Left hindlimb (tissue), 1 donor: ENCODE data around the gene FAT1.

Experiments
- DNase-seq: peaks from one replicate; pipeline ENCODE4 v3.0.0-alpha.2; 2018

The FAT1 gene

GRCh38 chr4:186557061-186557460 lies 166.6 kb downstream of the FAT1 start:
- no peak for DNase-seq

GRCh38 chr4:186554914-186555827 lies 168.5 kb downstream of the FAT1 start, which contains the start of gene MTNR1A:
MTNR1A (minus strand) TSS chr4:186555567; CDS start chr4:186555365, 202 bp downstream.
- no peak for DNase-seq

- DNase-seq: no peak
These were observed 169.1 kb downstream of the FAT1 start for GRCh38 chr4:186554539-186554913.

GRCh38 chr4:186553717-186554116 lies 169.9 kb downstream of the FAT1 start:
- no peak for DNase-seq

GRCh38 chr4:186551849-186552248 lies 171.8 kb downstream of the FAT1 start:
- DNase-seq: no peak

GRCh38 chr4:186545436-186545835 lies 178.2 kb downstream of the FAT1 start:
- no peak for DNase-seq

GRCh38 chr4:186543206-186543605 lies 180.4 kb downstream of the FAT1 start:
- no peak for DNase-seq

GRCh38 chr4:186541801-186542200 lies 181.9 kb downstream of the FAT1 start:
- no peak for DNase-seq

- DNase-seq: no peak
These were observed 185.7 kb downstream of the FAT1 start for GRCh38 chr4:186537843-186538521.
